H9 (cell line): ENCODE data around the gene ARFGAP2. TPM values are rescaled to one million over a fixed set of nuclear protein-coding genes. Genes with fewer than 3 reads are reported as not detected.

Source experiments
- DNase-seq: peaks from one replicate; pipeline ENCODE4 v3.0.0-alpha.2; 2017
- H2AFZ ChIP-seq: one replicate; pipeline ENCODE4 v1.6.1; 2013; ENCODE audit warnings: mild to moderate bottlenecking, low read length, control low read depth, moderate library complexity
- H2AK5ac ChIP-seq: 2 replicates; pipeline ENCODE4 v1.6.1; 2013; ENCODE audit warnings: low read length, control low read depth, mixed read lengths; ENCODE audit not compliant: insufficient read length
- H2BK120ac ChIP-seq: one replicate; pipeline ENCODE4 v1.6.1; 2013; ENCODE audit warnings: low read depth, mild to moderate bottlenecking, low read length, control low read depth, inconsistent platforms; ENCODE audit not compliant: poor library complexity, severe bottlenecking
- H2BK12ac ChIP-seq: 2 replicates; pipeline ENCODE4 v1.6.1; 2013; ENCODE audit warnings: low read length, control low read depth, mixed read lengths, low read depth; ENCODE audit not compliant: insufficient read length
- H2BK15ac ChIP-seq: 2 replicates; pipeline ENCODE4 v1.6.1; 2013; ENCODE audit warnings: low read depth, low read length, control low read depth
- H2BK20ac ChIP-seq: one replicate; pipeline ENCODE4 v1.6.1; 2013; ENCODE audit warnings: low read depth, mild to moderate bottlenecking, low read length, control low read depth, inconsistent platforms; ENCODE audit not compliant: poor library complexity, severe bottlenecking
- H2BK5ac ChIP-seq: 2 replicates; pipeline ENCODE4 v1.6.1; 2013; ENCODE audit warnings: low read length, control low read depth, mixed read lengths; ENCODE audit not compliant: insufficient read length
- H3K14ac ChIP-seq: 2 replicates; pipeline ENCODE4 v1.6.1; 2013; ENCODE audit warnings: low read length, control low read depth; ENCODE audit not compliant: insufficient read depth
- H3K18ac ChIP-seq: 2 replicates; pipeline ENCODE4 v1.6.1; 2013; ENCODE audit warnings: low read depth, mild to moderate bottlenecking, mixed read lengths, low read length, control low read depth; ENCODE audit not compliant: insufficient read length
- H3K23ac ChIP-seq: 2 replicates; pipeline ENCODE4 v1.6.1; 2013; ENCODE audit warnings: low read length, control low read depth, mixed read lengths, low read depth; ENCODE audit not compliant: insufficient read length
- H3K23me2 ChIP-seq: 2 replicates; pipeline ENCODE4 v1.6.1; 2013; ENCODE audit warnings: low read depth, mild to moderate bottlenecking, mixed read lengths, low read length, control low read depth; ENCODE audit not compliant: insufficient read length, poor library complexity, severe bottlenecking
- H3K27ac ChIP-seq: 2 replicates; pipeline ENCODE4 v1.5.1; 2013; ENCODE audit warnings: low read length, control low read depth, mixed read lengths, low read depth; ENCODE audit not compliant: insufficient read length
- H3K27me3 ChIP-seq: 2 replicates; pipeline ENCODE4 v1.6.1; 2013; ENCODE audit warnings: low read length, control low read depth, inconsistent platforms; ENCODE audit not compliant: insufficient read depth
- H3K4ac ChIP-seq: 2 replicates; pipeline ENCODE4 v1.6.1; 2013; ENCODE audit warnings: low read depth, mild to moderate bottlenecking, control low read depth, inconsistent platforms, low read length, moderate library complexity
- H3K4me1 ChIP-seq: 2 replicates; pipeline ENCODE4 v1.6.1; 2013; ENCODE audit warnings: low read length, control low read depth, inconsistent platforms; ENCODE audit not compliant: insufficient read depth
- H3K4me2 ChIP-seq: 2 replicates; pipeline ENCODE4 v1.6.1; 2013; ENCODE audit warnings: low read length, control low read depth, mixed read lengths; ENCODE audit not compliant: insufficient read length, insufficient read depth
- H3K56ac ChIP-seq: 2 replicates; pipeline ENCODE4 v1.6.1; 2013; ENCODE audit warnings: low read depth, mild to moderate bottlenecking, mixed read lengths, low read length, control low read depth; ENCODE audit not compliant: insufficient read length
- H3K79me1 ChIP-seq: 2 replicates; pipeline ENCODE4 v1.6.1; 2013; ENCODE audit warnings: low read depth, mild to moderate bottlenecking, moderate library complexity, low read length, control low read depth, inconsistent platforms; ENCODE audit not compliant: insufficient read depth, poor library complexity, severe bottlenecking
- H3K79me2 ChIP-seq: 2 replicates; pipeline ENCODE4 v1.6.1; 2013; ENCODE audit warnings: low read length, control low read depth, inconsistent platforms; ENCODE audit not compliant: insufficient read depth
- H3K9ac ChIP-seq: 2 replicates; pipeline ENCODE4 v1.6.1; 2013; ENCODE audit warnings: low read length, control low read depth, mixed read lengths; ENCODE audit not compliant: insufficient read length; ENCODE audit errors: extremely low read depth
- H3K9me3 ChIP-seq: one replicate; pipeline ENCODE4 v1.6.1; 2013; ENCODE audit warnings: low read depth, low read length, inconsistent platforms; ENCODE audit not compliant: control insufficient read depth
- H3T11ph ChIP-seq: one replicate; pipeline ENCODE4 v1.6.1; 2013; ENCODE audit warnings: mild to moderate bottlenecking, low read length, control low read depth, inconsistent platforms
- H4K20me1 ChIP-seq: one replicate; pipeline ENCODE4 v1.6.1; 2013; ENCODE audit not compliant: control insufficient read depth, insufficient read length, insufficient read depth
- H4K5ac ChIP-seq: 2 replicates; pipeline ENCODE4 v1.6.1; 2013; ENCODE audit warnings: low read depth, mild to moderate bottlenecking, mixed read lengths, low read length, control low read depth; ENCODE audit not compliant: insufficient read length
- H4K8ac ChIP-seq: replicated peaks from 2 replicates; pipeline ENCODE4 v1.6.1; 2013; ENCODE audit warnings: low read length, control low read depth, mixed read lengths, low read depth; ENCODE audit not compliant: insufficient read length
- H4K91ac ChIP-seq: 2 replicates; pipeline ENCODE4 v1.6.1; 2013; ENCODE audit warnings: low read depth, mild to moderate bottlenecking, moderate library complexity, mixed read lengths, low read length, control low read depth; ENCODE audit not compliant: insufficient read length
- H3K27ac Mint-ChIP-seq, 3 experiments: 2 replicates in 2 of 3; 3 replicates in 1 of 3; pipeline ENCODE4 v1.8.0; 2020 to 2021; ENCODE audit warnings: mixed read lengths in 3 of 3, mild to moderate bottlenecking in 1 of 3, moderate library complexity in 1 of 3
- H3K27me3 Mint-ChIP-seq: 2 replicates; pipeline ENCODE4 v1.8.0; 2021; ENCODE audit warnings: low read depth, mild to moderate bottlenecking, moderate library complexity, mixed read lengths
- H3K36me3 Mint-ChIP-seq, 3 experiments: 2 replicates in 2 of 3; 3 replicates in 1 of 3; pipeline ENCODE4 v1.8.0; 2020 to 2021; ENCODE audit warnings: low read depth in 3 of 3, mixed read lengths in 3 of 3; ENCODE audit not compliant: insufficient read depth in 1 of 3
- H3K4me1 Mint-ChIP-seq, 2 experiments: 2 replicates each; pipeline ENCODE4 v1.8.0; 2020; ENCODE audit warnings: mixed read lengths in 2 of 2
- H3K4me3 Mint-ChIP-seq, 2 experiments: 2 replicates in 1 of 2; 3 replicates in 1 of 2; pipeline ENCODE4 v1.8.0; 2020 to 2021; ENCODE audit warnings: mild to moderate bottlenecking in 2 of 2, mixed read lengths in 2 of 2, moderate library complexity in 1 of 2
- H3K9me3 Mint-ChIP-seq, 2 experiments: 2 replicates in 1 of 2; 3 replicates in 1 of 2; pipeline ENCODE4 v1.8.0; 2020; ENCODE audit warnings: mild to moderate bottlenecking in 2 of 2, mixed read lengths in 2 of 2, moderate library complexity in 1 of 2
- CTCF ChIP-seq: fragments of 200-600 bp; sonication (generic); conservative IDR thresholded peaks from 3 replicates; pipeline ENCODE4 v1.8.0; 2021; ENCODE audit warnings: antibody characterized with exemption, mild to moderate bottlenecking
- WGBS: extraction: QIAGEN DNeasy Blood & Tissue Kit; methylation state at CpG from one replicate; pipeline ENCODE4 v1.1.7; 2013; ENCODE audit warnings: missing lambda C conversion rate, low lambda C conversion rate, mixed read lengths; ENCODE audit not compliant: insufficient read length; ENCODE audit errors: extremely low coverage; 5-methylcytosine and 5-hydroxymethylcytosine counted together
- total RNA-seq: library from RNA; stranded (reverse); gene quantifications from 2 replicates; pipeline ENCODE4 v1.2.1, GENCODE V29; 2021

ARFGAP2 gene
- total RNA-seq, 1 experiment from 2014 or later, result 72.3 TPM

GRCh38 chr11:47136327-47136726 is 40.4 kb downstream of the ARFGAP2 start:
- H3K27me3 Mint-ChIP-seq, result no peaks in the 10 kb centered on the region
- H2BK120ac ChIP-seq, result no peak overlapping the region
- H4K5ac ChIP-seq, result no peak overlapping the region
- H4K8ac ChIP-seq, result no peak overlapping the region
- H3K23me2 ChIP-seq, result no peaks in the 10 kb centered on the region
- H3K79me2 ChIP-seq, result no peaks in the 10 kb centered on the region
- H3K4me1 ChIP-seq, result no peaks in the 10 kb centered on the region
- H3K27ac Mint-ChIP-seq, result no peak overlapping the region; a peak in 1 of 7 replicates
- TF ChIP-seq CTCF, result no peak
- H2AFZ ChIP-seq, result no peak overlapping the region
- H2BK20ac ChIP-seq, result no peak overlapping the region
- H2AK5ac ChIP-seq, result no peak overlapping the region
- H3K27me3 ChIP-seq, result no peaks in the 10 kb centered on the region
- H3K4me2 ChIP-seq, result no peak overlapping the region
- no peak overlapping the region for H3K23ac ChIP-seq
- no peak overlapping the region for H2BK5ac ChIP-seq
- H2BK15ac ChIP-seq, result no peak overlapping the region
- WGBS, result no CpG with 5 or more reads among the region's 3 CpGs
- no peak overlapping the region for H3K14ac ChIP-seq
- no peak overlapping the region for H2BK12ac ChIP-seq
- no peaks in the 10 kb centered on the region for H4K20me1 ChIP-seq
- H3K56ac ChIP-seq, result no peak overlapping the region
- no peak overlapping the region for H3K18ac ChIP-seq
- DNase-seq, result no peak
- H4K91ac ChIP-seq, result no peak overlapping the region
- H3T11ph ChIP-seq, result no peak overlapping the region
- no peaks in the 10 kb centered on the region for H3K79me1 ChIP-seq
- H3K4me1 Mint-ChIP-seq, result peaks cover 0 to 10% of the 10 kb centered on the region in 2 experiments; a peak in 2 of 4 replicates
- no peak overlapping the region for H3K4me3 Mint-ChIP-seq
- no peak overlapping the region for H3K9ac ChIP-seq
- H3K27ac ChIP-seq, result no peak overlapping the region
- H3K9me3 Mint-ChIP-seq, result no peaks in the 10 kb centered on the region
- H3K36me3 Mint-ChIP-seq, result peaks cover 2 to 11% (median 8%) of the 10 kb centered on the region in 3 experiments; a peak in 6 of 7 replicates
- no peak overlapping the region for H3K4ac ChIP-seq
- no peaks in the 10 kb centered on the region for H3K9me3 ChIP-seq
